T-helper 2 cell treated with Interferon-gamma antibody and Interleukin-4, amounts not matched to agents 5 μg/mL and 100 μg/mL, for 36 hours (primary cell): ENCODE data around the gene THG1L.

ENCODE experiments used
- DNase-seq: peaks from one replicate; pipeline ENCODE4 v3.0.0; 2021; ENCODE audit warnings: low spot score
- H3K27ac Mint-ChIP-seq: one replicate; pipeline ENCODE4 v1.8.0; 2021; ENCODE audit warnings: mild to moderate bottlenecking, mixed read lengths
- H3K27me3 Mint-ChIP-seq: one replicate; pipeline ENCODE4 v1.8.0; 2021; ENCODE audit warnings: low read depth, mixed read lengths
- H3K36me3 Mint-ChIP-seq: one replicate; pipeline ENCODE4 v1.8.0; 2021; ENCODE audit warnings: low read depth, mixed read lengths
- H3K4me1 Mint-ChIP-seq: one replicate; pipeline ENCODE4 v1.8.0; 2021; ENCODE audit warnings: low read depth, mixed read lengths
- H3K4me3 Mint-ChIP-seq: one replicate; pipeline ENCODE4 v1.8.0; 2022; ENCODE audit warnings: mild to moderate bottlenecking, moderate library complexity, mixed read lengths
- H3K9me3 Mint-ChIP-seq: one replicate; pipeline ENCODE4 v1.8.0; 2021; ENCODE audit warnings: mixed read lengths

THG1L gene

GRCh38 chr5:157758706-157759105 is 27.5 kb downstream of the THG1L start:
- Mint-ChIP-seq H3K27ac (no peak overlapping the region), H3K4me1 (peaks cover 13% of the 10 kb centered on the region), H3K36me3 (peaks cover 8% of the 10 kb centered on the region), H3K9me3 (no peaks in the 10 kb centered on the region), H3K27me3 (no peaks in the 10 kb centered on the region), H3K4me3 (no peak overlapping the region)
- no peak for DNase-seq

GRCh38 chr5:157761690-157762621 is 30.7 kb downstream of the THG1L start:
- peak; percentile 11 for DNase-seq
- Mint-ChIP-seq H3K9me3 (no peaks in the 10 kb centered on the region), H3K4me3 (no peak overlapping the region), H3K4me1 (peaks cover 13% of the 10 kb centered on the region), H3K27ac (no peak overlapping the region), H3K27me3 (peaks cover 1% of the 10 kb centered on the region), H3K36me3 (peaks cover 2% of the 10 kb centered on the region)

- Mint-ChIP-seq H3K36me3 (peaks cover under 1% of the 10 kb centered on the region), H3K9me3 (no peaks in the 10 kb centered on the region), H3K4me1 (peaks cover 3% of the 10 kb centered on the region), H3K4me3 (no peak overlapping the region), H3K27ac (no peak overlapping the region), H3K27me3 (peaks cover 2% of the 10 kb centered on the region)
- DNase-seq, result no peak
Observed at GRCh38 chr5:157764531-157764930, 33.3 kb downstream of the THG1L start.

GRCh38 chr5:157766442-157766841 is 35.2 kb downstream of the THG1L start:
- Mint-ChIP-seq H3K27ac (no peak overlapping the region), H3K9me3 (no peaks in the 10 kb centered on the region), H3K4me3 (no peak overlapping the region), H3K4me1 (peaks cover 3% of the 10 kb centered on the region), H3K36me3 (no peaks in the 10 kb centered on the region), H3K27me3 (peaks cover 7% of the 10 kb centered on the region)
- no peak for DNase-seq

GRCh38 chr5:157766902-157767301 is 35.7 kb downstream of the THG1L start:
- Mint-ChIP-seq H3K4me3 (no peak overlapping the region), H3K36me3 (no peaks in the 10 kb centered on the region), H3K27me3 (peaks cover 7% of the 10 kb centered on the region), H3K4me1 (peaks cover 3% of the 10 kb centered on the region), H3K9me3 (no peaks in the 10 kb centered on the region), H3K27ac (no peak overlapping the region)
- DNase-seq, result no peak

GRCh38 chr5:157767689-157768088 is 36.5 kb downstream of the THG1L start:
- no peak for DNase-seq
- no peaks in the 10 kb centered on the region for H3K4me1 Mint-ChIP-seq
- no peak overlapping the region for H3K4me3 Mint-ChIP-seq
- H3K9me3 Mint-ChIP-seq, result no peaks in the 10 kb centered on the region
- H3K27ac Mint-ChIP-seq, result no peak overlapping the region
- peaks cover 7% of the 10 kb centered on the region for H3K27me3 Mint-ChIP-seq
- no peaks in the 10 kb centered on the region for H3K36me3 Mint-ChIP-seq

GRCh38 chr5:157770665-157771064 is 39.4 kb downstream of the THG1L start:
- Mint-ChIP-seq H3K9me3 (no peaks in the 10 kb centered on the region), H3K4me3 (no peak overlapping the region), H3K36me3 (no peaks in the 10 kb centered on the region), H3K27me3 (peaks cover 9% of the 10 kb centered on the region), H3K4me1 (no peaks in the 10 kb centered on the region), H3K27ac (no peak overlapping the region)
- DNase-seq, result no peak

- Mint-ChIP-seq H3K27me3 (peaks cover 7% of the 10 kb centered on the region), H3K9me3 (no peaks in the 10 kb centered on the region), H3K4me3 (no peak overlapping the region), H3K27ac (no peak overlapping the region), H3K36me3 (no peaks in the 10 kb centered on the region), H3K4me1 (no peaks in the 10 kb centered on the region)
- no peak for DNase-seq
Observed at GRCh38 chr5:157772127-157772526, 40.9 kb downstream of the THG1L start.

GRCh38 chr5:157778121-157778805 is 47.0 kb downstream of the THG1L start:
- H3K4me3 Mint-ChIP-seq, result no peak overlapping the region
- H3K27me3 Mint-ChIP-seq, result peaks cover 3% of the 10 kb centered on the region
- H3K9me3 Mint-ChIP-seq, result no peaks in the 10 kb centered on the region
- no peak overlapping the region for H3K27ac Mint-ChIP-seq
- H3K36me3 Mint-ChIP-seq, result peaks cover 2% of the 10 kb centered on the region
- no peaks in the 10 kb centered on the region for H3K4me1 Mint-ChIP-seq
- DNase-seq, result no peak

GRCh38 chr5:157779221-157779620 is 48.0 kb downstream of the THG1L start:
- Mint-ChIP-seq H3K36me3 (peaks cover 4% of the 10 kb centered on the region), H3K27me3 (no peaks in the 10 kb centered on the region), H3K4me3 (no peak overlapping the region), H3K9me3 (no peaks in the 10 kb centered on the region), H3K27ac (no peak overlapping the region), H3K4me1 (peaks cover 2% of the 10 kb centered on the region)
- no peak for DNase-seq

GRCh38 chr5:157785801-157786200 is 54.6 kb downstream of the THG1L start:
- H3K27me3 Mint-ChIP-seq, result no peaks in the 10 kb centered on the region
- peaks cover 3% of the 10 kb centered on the region for H3K4me1 Mint-ChIP-seq
- no peaks in the 10 kb centered on the region for H3K9me3 Mint-ChIP-seq
- DNase-seq, result no peak
- no peak overlapping the region for H3K4me3 Mint-ChIP-seq
- no peak overlapping the region for H3K27ac Mint-ChIP-seq
- peaks cover 44% of the 10 kb centered on the region for H3K36me3 Mint-ChIP-seq
